ENCODE results near the gene SCUBE1.

SCUBE1 gene

GRCh38 chr22:43313890-43314474 is 29.2 kb downstream of the SCUBE1 start:
- peaks cover 26% of the 10 kb centered on the region for H3K4me1 ChIP-seq
- no peaks in the 10 kb centered on the region for H3K27me3 ChIP-seq
- no peaks in the 10 kb centered on the region for H3K9me3 ChIP-seq
- H3K4me3 ChIP-seq (ENCODE audit: low read depth, low read length) = no peak overlapping the region
- no peak for TF ChIP-seq CTCF (IDR thresholded peaks at IDR 0.05; ENCODE audit: low read depth, low read length)
- DNase-seq = no peak
- no peaks in the 10 kb centered on the region for H3K36me3 ChIP-seq

GRCh38 chr22:43313244-43313889 is 29.8 kb downstream of the SCUBE1 start:
- Histone ChIP-seq H3K36me3 (no peaks in the 10 kb centered on the region), H3K27me3 (no peaks in the 10 kb centered on the region), H3K9me3 (no peaks in the 10 kb centered on the region), H3K4me1 (peaks cover 30% of the 10 kb centered on the region), H3K4me3 (ENCODE audit: low read depth, low read length) (no peak overlapping the region)
- TF ChIP-seq CTCF (IDR thresholded peaks at IDR 0.05; ENCODE audit: low read depth, low read length) = no peak
- peak; percentile 64 for DNase-seq

- DNase-seq = no peak
- H3K27me3 ChIP-seq = no peaks in the 10 kb centered on the region
- no peak overlapping the region for H3K4me3 ChIP-seq (ENCODE audit: low read depth, low read length)
- no peaks in the 10 kb centered on the region for H3K9me3 ChIP-seq
- peaks cover 32% of the 10 kb centered on the region for H3K4me1 ChIP-seq
- H3K36me3 ChIP-seq = no peaks in the 10 kb centered on the region
- TF ChIP-seq CTCF (IDR thresholded peaks at IDR 0.05; ENCODE audit: low read depth, low read length) = no peak
Measured at GRCh38 chr22:43312608-43313007, 30.6 kb downstream of the SCUBE1 start.

- H3K4me1 ChIP-seq = peaks cover 23% of the 10 kb centered on the region
- TF ChIP-seq CTCF (IDR thresholded peaks at IDR 0.05; ENCODE audit: low read depth, low read length) = no peak
- no peaks in the 10 kb centered on the region for H3K36me3 ChIP-seq
- no peaks in the 10 kb centered on the region for H3K27me3 ChIP-seq
- H3K4me3 ChIP-seq (ENCODE audit: low read depth, low read length) = no peak overlapping the region
- no peaks in the 10 kb centered on the region for H3K9me3 ChIP-seq
- DNase-seq = no peak
Measured at GRCh38 chr22:43310798-43311197, 32.4 kb downstream of the SCUBE1 start.

- TF ChIP-seq CTCF (IDR thresholded peaks at IDR 0.05; ENCODE audit: low read depth, low read length) = no peak
- H3K4me1 ChIP-seq = peaks cover 23% of the 10 kb centered on the region
- no peaks in the 10 kb centered on the region for H3K9me3 ChIP-seq
- no peak overlapping the region for H3K4me3 ChIP-seq (ENCODE audit: low read depth, low read length)
- no peaks in the 10 kb centered on the region for H3K27me3 ChIP-seq
- no peaks in the 10 kb centered on the region for H3K36me3 ChIP-seq
- DNase-seq = no peak
Measured at GRCh38 chr22:43310311-43310710, 32.9 kb downstream of the SCUBE1 start.

- Histone ChIP-seq H3K4me1 (peaks cover 22% of the 10 kb centered on the region), H3K36me3 (no peaks in the 10 kb centered on the region), H3K27me3 (no peaks in the 10 kb centered on the region), H3K9me3 (no peaks in the 10 kb centered on the region), H3K4me3 (ENCODE audit: low read depth, low read length) (no peak overlapping the region)
- TF ChIP-seq CTCF (IDR thresholded peaks at IDR 0.05; ENCODE audit: low read depth, low read length) = no peak
- DNase-seq = no peak
Measured at GRCh38 chr22:43308836-43309235, 34.3 kb downstream of the SCUBE1 start.

Data from BE2C (cell line).